ENCODE data around the gene GPR132. TPM values are rescaled to one million over a fixed set of nuclear protein-coding genes. Genes with fewer than 3 reads are reported as not detected.

The GPR132 gene, protein sequence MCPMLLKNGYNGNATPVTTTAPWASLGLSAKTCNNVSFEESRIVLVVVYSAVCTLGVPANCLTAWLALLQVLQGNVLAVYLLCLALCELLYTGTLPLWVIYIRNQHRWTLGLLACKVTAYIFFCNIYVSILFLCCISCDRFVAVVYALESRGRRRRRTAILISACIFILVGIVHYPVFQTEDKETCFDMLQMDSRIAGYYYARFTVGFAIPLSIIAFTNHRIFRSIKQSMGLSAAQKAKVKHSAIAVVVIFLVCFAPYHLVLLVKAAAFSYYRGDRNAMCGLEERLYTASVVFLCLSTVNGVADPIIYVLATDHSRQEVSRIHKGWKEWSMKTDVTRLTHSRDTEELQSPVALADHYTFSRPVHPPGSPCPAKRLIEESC
- total RNA-seq: 0.13 and 0.16 TPM in 2 replicates

DNA sequence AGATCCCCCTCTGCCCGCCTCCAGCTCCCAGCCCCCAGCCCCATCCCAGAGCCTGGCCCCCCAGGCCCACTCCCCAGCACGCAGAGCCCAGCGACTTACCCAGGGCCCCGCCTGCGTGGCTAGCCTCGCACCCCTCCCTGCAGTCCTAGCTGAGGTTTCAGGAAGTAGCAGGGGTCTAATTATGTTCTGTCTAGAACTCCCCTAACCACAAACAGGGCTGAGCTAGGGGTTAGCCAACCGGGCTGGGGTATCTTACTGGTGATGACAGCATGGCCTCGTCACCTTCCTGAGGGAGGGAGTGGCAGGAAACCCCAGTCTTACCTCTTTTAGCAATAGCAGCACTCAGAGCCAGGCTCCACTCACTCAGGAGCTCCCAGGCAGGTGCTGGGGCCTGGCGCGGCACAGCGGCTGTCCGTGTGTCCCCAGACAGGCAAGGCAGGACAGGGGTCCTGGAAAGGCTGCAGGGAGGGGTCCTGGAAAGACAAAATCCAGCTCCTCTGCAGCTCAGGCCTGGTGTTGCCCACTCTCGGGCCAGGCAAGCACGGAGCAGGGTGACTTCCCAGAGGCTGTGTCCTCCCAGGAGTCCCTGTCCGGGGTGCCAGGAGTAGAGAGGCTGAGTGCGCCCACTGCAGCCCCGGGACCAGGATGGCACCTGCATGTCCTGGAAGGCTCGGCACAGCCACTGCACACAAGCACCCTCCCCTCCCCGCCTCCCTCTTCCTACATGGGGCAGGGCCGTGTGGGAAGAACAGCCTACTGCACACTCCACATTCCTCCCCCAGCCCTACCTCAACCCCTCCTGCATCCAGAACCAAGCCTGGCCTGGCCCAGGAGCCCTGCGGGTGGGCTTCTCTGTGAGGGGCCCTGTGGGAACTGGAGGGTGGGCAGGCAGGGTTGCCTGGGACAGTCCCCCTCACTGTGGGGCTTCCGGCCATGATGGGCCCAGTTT lies at the start of gene GPR132:
GPR132 (minus strand) TSS at position 151 of the 949 bp plus-strand sequence. CDS start 10,010 bp downstream, outside the sequence.

DNA sequence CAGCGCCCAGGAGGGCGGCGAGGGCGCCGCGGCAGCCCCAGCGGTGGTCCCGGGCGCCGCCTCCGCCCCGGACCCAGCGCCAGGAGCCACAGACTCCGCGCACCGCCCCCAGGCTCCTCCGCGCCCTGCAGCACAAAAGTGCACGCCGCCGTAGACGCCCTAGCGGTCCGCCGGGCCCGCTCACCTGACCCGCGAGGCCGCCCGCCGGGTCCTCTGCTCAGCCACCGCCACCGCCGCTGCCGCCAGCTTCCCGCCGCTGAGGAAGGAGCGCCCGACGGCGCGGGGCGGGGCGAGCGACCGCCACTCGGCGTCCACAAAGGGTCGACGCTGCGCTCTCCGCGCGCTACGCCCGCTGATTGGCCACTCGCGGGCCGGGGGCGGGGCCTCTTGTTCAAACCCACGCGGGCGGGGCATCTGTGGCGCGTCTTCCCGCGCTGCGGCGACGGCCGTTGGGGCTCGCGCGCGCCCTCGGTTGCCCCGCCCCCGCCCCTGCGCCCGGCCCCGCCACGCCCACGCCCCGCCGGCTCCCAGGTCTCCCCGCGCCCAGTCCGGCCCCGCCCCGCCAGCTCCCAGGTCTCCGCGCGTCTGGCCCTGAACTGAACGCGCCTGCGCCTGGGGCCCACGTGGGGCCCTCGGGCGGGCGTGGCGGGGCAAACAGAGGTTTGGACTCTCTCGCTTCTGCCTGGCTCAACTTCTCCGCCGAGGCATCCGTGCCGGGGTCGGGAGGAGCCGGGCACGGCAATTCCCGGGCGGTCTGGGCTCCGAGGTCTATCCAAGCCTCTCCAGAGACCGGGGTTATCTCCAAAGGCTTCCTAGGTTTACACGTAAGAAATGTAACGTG lies 44.2 kb downstream of the GPR132 start, which contains the start of gene CDCA4:
CDCA4 (minus strand) TSS at position 269 of the 841 bp plus-strand sequence. CDS start 9,154 bp downstream, outside the sequence.

Other genes starting within 250 kb of the GPR132 start
- gene CEP170B, start 200.2 kb downstream of the GPR132 start, total RNA-seq: 12.9 and 14.6 TPM in 2 replicates
- not detected in 2 replicates for gene PLD4, start 140.6 kb downstream of the GPR132 start, total RNA-seq
- gene AHNAK2, start 87.1 kb downstream of the GPR132 start, total RNA-seq: 7.6 and 22.5 TPM in 2 replicates
- 8.3 and 8.9 TPM in 2 replicates for gene CLBA1, start 79.6 kb downstream of the GPR132 start, total RNA-seq
- 20.1 and 33.4 TPM in 2 replicates for gene CDCA4, start 44.3 kb downstream of the GPR132 start, total RNA-seq
- gene JAG2, start 103.3 kb upstream of the GPR132 start, total RNA-seq: 0.48 and 0.78 TPM in 2 replicates
- gene NUDT14, start 115.9 kb upstream of the GPR132 start, total RNA-seq: 3.7 and 7.5 TPM in 2 replicates
- gene BTBD6, start 183.1 kb upstream of the GPR132 start, total RNA-seq: 24.1 and 63.5 TPM in 2 replicates
- 21.2 and 28.7 TPM in 2 replicates for gene BRF1, start 235.6 kb upstream of the GPR132 start, total RNA-seq
- 36.2 and 36.5 TPM in 2 replicates for gene PACS2, start 249.3 kb upstream of the GPR132 start, total RNA-seq